ENCODE data around the gene GGACT. TPM values are rescaled to one million over a fixed set of nuclear protein-coding genes. Genes with fewer than 3 reads are reported as not detected.

The GGACT gene
- total RNA-seq, 1 donor from 2014 or later: 4.7 TPM

DNA sequence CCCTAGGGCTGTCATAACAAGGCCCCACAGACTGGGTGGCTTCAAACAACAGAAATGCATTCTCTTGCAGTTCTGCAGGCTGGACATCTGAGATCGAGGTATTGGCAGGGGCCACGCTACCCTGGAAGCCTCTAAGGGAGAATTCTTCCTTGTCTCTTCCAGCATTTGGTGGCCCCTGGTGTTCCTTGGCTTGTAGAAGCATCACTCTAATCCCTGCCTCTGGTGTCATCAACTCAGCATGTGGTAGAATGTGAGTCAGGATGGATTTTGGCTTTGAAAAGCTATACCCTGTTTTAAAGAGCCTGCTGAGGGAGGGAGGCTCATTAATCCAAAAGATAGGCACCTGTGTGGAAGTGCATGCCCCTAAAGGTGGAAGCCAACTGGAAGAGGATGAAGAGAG, 7.9 kb upstream of the GGACT start:
- TF ChIP-seq, protein P1, sequence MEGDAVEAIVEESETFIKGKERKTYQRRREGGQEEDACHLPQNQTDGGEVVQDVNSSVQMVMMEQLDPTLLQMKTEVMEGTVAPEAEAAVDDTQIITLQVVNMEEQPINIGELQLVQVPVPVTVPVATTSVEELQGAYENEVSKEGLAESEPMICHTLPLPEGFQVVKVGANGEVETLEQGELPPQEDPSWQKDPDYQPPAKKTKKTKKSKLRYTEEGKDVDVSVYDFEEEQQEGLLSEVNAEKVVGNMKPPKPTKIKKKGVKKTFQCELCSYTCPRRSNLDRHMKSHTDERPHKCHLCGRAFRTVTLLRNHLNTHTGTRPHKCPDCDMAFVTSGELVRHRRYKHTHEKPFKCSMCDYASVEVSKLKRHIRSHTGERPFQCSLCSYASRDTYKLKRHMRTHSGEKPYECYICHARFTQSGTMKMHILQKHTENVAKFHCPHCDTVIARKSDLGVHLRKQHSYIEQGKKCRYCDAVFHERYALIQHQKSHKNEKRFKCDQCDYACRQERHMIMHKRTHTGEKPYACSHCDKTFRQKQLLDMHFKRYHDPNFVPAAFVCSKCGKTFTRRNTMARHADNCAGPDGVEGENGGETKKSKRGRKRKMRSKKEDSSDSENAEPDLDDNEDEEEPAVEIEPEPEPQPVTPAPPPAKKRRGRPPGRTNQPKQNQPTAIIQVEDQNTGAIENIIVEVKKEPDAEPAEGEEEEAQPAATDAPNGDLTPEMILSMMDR (IDR thresholded peaks at IDR 0.05): no peak
- TF ChIP-seq POLR2A (IDR thresholded peaks at IDR 0.05): no peak
- no peak for TF ChIP-seq POLR2AphosphoS5 (IDR thresholded peaks at IDR 0.05; ENCODE audit: insufficient read depth in 1 of 2, low read depth in 1 of 2)
- Histone ChIP-seq H3K4me3 (no peak overlapping the region), H3K27me3 (no peaks in the 10 kb centered on the region), H3K36me3 (no peaks in the 10 kb centered on the region), H3K9me3 (no peaks in the 10 kb centered on the region), H3K27ac (no peak overlapping the region), H3K4me1 (no peaks in the 10 kb centered on the region)
- no peak for DNase-seq (ENCODE audit: extremely low spot score in 2 of 2)
- intact Hi-C loops (cut with DNase I): no loop called here

DNA sequence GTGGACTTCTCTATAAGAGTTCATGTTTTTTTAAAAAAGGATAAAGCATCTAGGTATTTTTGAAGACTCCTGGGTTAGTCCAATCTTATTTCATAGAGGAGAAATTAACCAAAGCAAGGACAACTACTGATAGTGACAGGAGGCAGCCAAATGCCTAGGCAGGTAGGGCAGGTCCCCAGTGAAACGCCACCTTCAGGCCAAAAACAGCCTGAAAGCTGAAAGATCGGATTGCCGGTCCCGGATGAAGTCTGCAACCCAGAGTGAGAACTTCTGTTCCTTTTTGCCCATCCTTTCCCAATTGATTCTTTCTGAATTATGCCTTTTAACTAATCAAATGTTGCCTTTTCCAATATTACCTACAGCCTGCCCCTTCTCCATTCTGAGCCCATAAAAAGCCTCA, 6.1 kb upstream of the GGACT start:
- no peaks in the 10 kb centered on the region for H3K9me3 ChIP-seq
- no peak overlapping the region for H3K27ac ChIP-seq
- intact Hi-C loops (cut with DNase I): no loop called here
- DNase-seq (ENCODE audit: extremely low spot score in 2 of 2): no peak
- H3K4me3 ChIP-seq: no peak overlapping the region
- H3K36me3 ChIP-seq: no peaks in the 10 kb centered on the region
- no peaks in the 10 kb centered on the region for H3K27me3 ChIP-seq
- TF ChIP-seq, protein P1 (IDR thresholded peaks at IDR 0.05): no peak
- TF ChIP-seq POLR2AphosphoS5 (IDR thresholded peaks at IDR 0.05; ENCODE audit: insufficient read depth in 1 of 2, low read depth in 1 of 2) (no peak), POLR2A (IDR thresholded peaks at IDR 0.05) (no peak)
- H3K4me1 ChIP-seq: no peaks in the 10 kb centered on the region

DNA sequence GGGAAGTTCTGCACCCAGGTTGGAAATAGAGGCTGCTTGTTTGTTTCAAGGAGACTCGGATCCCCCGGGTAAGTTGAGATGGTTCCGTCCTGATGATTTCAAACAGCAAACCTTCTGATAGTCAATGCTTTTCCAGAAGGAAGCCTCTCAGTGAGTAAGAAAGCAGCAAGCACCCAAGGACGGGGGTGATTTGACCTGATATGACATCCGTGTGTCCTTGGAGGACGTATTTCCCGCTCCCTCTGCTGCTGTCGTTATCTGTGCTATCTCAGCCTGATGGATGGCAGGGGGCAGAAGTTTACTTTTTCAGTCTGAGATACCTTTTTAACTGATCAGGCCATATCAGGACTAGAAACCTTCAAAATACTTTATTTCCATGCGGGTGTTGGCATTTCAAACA, 5.7 kb upstream of the GGACT start:
- peaks cover under 1% of the 10 kb centered on the region for H3K4me1 ChIP-seq
- H3K9me3 ChIP-seq: no peaks in the 10 kb centered on the region
- TF ChIP-seq POLR2AphosphoS5 (IDR thresholded peaks at IDR 0.05; ENCODE audit: insufficient read depth in 1 of 2, low read depth in 1 of 2) (no peak), POLR2A (IDR thresholded peaks at IDR 0.05) (no peak)
- TF ChIP-seq, protein P1 (IDR thresholded peaks at IDR 0.05): no peak
- no peak for DNase-seq (ENCODE audit: extremely low spot score in 2 of 2)
- intact Hi-C loops (cut with DNase I): no loop called here
- H3K4me3 ChIP-seq: no peak overlapping the region
- H3K27me3 ChIP-seq: no peaks in the 10 kb centered on the region
- H3K27ac ChIP-seq: no peak overlapping the region
- H3K36me3 ChIP-seq: no peaks in the 10 kb centered on the region

DNA sequence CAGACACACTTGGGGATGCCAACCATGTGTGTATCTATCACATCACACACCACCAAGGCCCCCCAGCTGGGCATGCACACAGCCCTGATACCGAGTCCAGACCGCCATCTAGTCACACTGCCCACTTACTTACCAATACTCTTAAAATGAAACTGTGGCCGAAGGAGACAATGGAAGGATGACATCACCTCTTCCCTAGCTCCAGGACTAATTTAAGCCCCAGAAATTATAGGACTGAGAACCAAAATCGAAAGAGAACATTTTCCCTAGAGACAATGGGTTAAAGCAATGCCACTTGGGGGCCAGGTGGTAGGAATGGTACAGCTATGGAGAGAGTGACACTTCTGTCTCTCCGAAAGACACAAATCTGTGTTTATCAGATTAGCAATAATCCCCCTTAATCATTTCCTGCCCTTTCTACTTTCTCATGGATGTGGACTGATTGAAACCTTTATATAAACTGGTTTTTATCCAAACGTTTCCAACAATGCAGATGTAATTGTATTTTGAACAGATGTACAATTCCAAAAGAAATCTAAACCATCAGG, 663 bp upstream of the GGACT start:
- H3K27ac ChIP-seq: no peak overlapping the region
- intact Hi-C loops (cut with DNase I): no loop called here
- H3K4me3 ChIP-seq: peak overlapping the region; percentile 65 to 81
- TF ChIP-seq, protein P1 (IDR thresholded peaks at IDR 0.05): no peak
- TF ChIP-seq POLR2A (IDR thresholded peaks at IDR 0.05): no peak
- no peak for TF ChIP-seq POLR2AphosphoS5 (IDR thresholded peaks at IDR 0.05; ENCODE audit: insufficient read depth in 1 of 2, low read depth in 1 of 2)
- H3K36me3 ChIP-seq: no peaks in the 10 kb centered on the region
- no peak for DNase-seq (ENCODE audit: extremely low spot score in 2 of 2)
- no peaks in the 10 kb centered on the region for H3K9me3 ChIP-seq
- H3K4me1 ChIP-seq: peaks cover 13% of the 10 kb centered on the region
- no peaks in the 10 kb centered on the region for H3K27me3 ChIP-seq

DNA sequence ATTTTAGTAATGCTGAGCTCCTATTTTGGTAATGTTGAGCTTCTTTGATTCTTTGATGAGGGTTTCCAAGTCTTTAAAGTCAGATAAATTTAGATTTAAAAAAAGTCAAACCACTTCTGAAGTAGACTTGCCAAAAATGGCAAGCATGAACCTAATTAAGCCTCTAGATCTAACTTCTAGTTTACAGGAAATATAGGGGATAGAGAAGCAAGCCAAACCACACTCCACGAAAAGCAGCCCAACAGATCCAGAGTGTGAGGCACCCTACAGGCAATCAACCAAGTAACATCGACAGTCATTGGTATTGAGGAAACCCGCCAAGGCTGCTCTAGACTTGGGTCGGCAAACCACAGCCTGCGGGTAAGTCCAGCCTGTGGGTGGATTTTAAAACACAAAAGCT, 3.7 kb downstream of the GGACT start:
- intact Hi-C loops (cut with DNase I): no loop called here
- Histone ChIP-seq H3K9me3 (no peaks in the 10 kb centered on the region), H3K4me3 (no peak overlapping the region), H3K27me3 (no peaks in the 10 kb centered on the region), H3K36me3 (no peaks in the 10 kb centered on the region), H3K4me1 (peaks cover 13% of the 10 kb centered on the region), H3K27ac (no peak overlapping the region)
- TF ChIP-seq POLR2AphosphoS5 (IDR thresholded peaks at IDR 0.05; ENCODE audit: insufficient read depth in 1 of 2, low read depth in 1 of 2) (no peak), POLR2A (IDR thresholded peaks at IDR 0.05) (no peak)
- TF ChIP-seq, protein P1 (IDR thresholded peaks at IDR 0.05): no peak
- DNase-seq (ENCODE audit: extremely low spot score in 2 of 2): no peak

Data from vagina (tissue), 2 donors.